Measurements from ENCODE around the gene ESRRG. TPM values are rescaled to one million over a fixed set of nuclear protein-coding genes. Genes with fewer than 3 reads are reported as not detected.
A peak's percentile ranks its signal among the peaks of the same experiment; 100 is the strongest.

The ESRRG gene
- total RNA-seq, 1 experiment from 2014 or later = 0.23 TPM

DNA sequence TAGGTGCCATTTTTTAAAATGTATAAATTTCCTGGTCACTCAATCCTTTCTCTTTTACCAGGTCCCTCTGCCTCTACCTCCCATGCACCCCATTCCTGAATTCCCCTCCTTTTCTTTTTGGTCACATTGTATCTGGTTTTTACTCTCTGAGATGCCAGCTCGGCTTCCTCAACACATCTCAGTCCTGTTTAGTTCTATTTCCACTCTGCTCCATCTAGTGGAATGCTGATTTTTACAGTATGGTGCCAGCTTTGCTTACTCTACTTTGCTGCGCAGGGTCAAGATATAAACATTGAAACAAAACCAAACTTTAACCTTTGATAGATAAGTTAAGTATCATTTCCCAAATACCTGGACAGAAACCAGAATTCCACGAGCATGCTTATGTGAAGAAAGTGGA, 96.0 kb downstream of the ESRRG start:
- no peak for DNase-seq (ENCODE audit: low read depth)

- DNase-seq (ENCODE audit: low read depth) = no peak
These were observed 96.7 kb downstream of the ESRRG start for GRCh38 chr1:216626394-216627067.

GRCh38 chr1:216621536-216621935, 101.7 kb downstream of the ESRRG start:
- DNase-seq (ENCODE audit: low read depth) = no peak

GRCh38 chr1:216617081-216617875, 106.0 kb downstream of the ESRRG start:
- no peak for DNase-seq (ENCODE audit: low read depth)

DNA sequence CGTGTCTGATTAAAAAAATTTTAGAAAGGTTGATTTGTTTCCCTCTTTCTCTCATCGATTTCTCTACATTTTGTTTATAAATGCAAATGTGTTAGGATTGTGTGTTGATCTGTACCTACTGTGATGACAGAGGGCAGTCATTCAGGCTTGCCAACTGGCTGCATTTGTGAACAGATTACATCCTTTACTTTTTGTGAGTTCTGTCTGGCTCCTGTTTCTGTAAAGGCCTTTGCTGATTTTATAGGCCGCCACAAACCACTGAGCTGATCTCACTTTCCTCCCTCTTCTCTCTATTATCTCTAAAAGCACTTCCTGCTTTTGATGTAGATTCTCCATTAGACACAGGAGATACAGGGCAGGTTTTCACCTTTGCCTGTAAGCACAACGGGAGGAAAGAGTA, 106.8 kb downstream of the ESRRG start:
- no peak for DNase-seq (ENCODE audit: low read depth)

GRCh38 chr1:216614011-216614934, 109.0 kb downstream of the ESRRG start:
- no peak for DNase-seq (ENCODE audit: low read depth)

GRCh38 chr1:216612291-216612690, 110.9 kb downstream of the ESRRG start:
- no peak for DNase-seq (ENCODE audit: low read depth)

- no peak for DNase-seq (ENCODE audit: low read depth)
These were observed 116.0 kb downstream of the ESRRG start for GRCh38 chr1:216607067-216607697.

GRCh38 chr1:216606047-216606637, 117.1 kb downstream of the ESRRG start:
- DNase-seq (ENCODE audit: low read depth) = no peak

- no peak for DNase-seq (ENCODE audit: low read depth)
These were observed 118.5 kb downstream of the ESRRG start for GRCh38 chr1:216604771-216605170.

- DNase-seq (ENCODE audit: low read depth) = peak; percentile 74
These were observed 122.3 kb downstream of the ESRRG start for GRCh38 chr1:216600730-216601609.

GRCh38 chr1:216599851-216600250, 123.4 kb downstream of the ESRRG start:
- no peak for DNase-seq (ENCODE audit: low read depth)

- no peak for DNase-seq (ENCODE audit: low read depth)
These were observed 124.8 kb downstream of the ESRRG start for GRCh38 chr1:216598448-216598847.

DNA sequence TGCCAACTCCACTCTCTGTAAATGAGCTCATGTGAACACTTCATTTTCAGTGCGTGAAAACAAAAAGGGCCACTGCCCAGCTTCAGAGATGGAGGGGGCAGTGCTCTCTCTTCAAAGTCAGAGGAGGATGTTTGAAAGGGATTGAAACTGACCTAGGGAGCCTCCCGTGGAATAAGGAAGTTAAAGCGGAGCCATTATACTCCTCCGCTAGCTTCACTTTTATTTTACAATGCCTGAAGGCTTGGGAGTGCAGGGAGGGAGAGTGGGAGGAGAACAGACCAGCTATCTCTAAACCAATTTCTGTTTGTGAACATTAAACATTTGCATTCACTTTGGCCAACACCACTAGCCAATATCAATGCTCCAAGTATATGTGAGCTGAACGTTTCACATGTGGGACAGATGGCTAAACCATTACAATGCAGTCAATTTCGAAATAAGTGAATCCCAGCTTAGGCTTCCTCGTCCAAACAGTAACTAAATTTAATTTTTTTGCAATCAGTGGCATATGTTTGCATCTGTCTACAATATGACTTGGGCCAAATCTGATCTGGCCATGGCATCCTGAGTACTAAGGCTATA, 126.9 kb downstream of the ESRRG start:
- no peak for DNase-seq (ENCODE audit: low read depth)

DNA sequence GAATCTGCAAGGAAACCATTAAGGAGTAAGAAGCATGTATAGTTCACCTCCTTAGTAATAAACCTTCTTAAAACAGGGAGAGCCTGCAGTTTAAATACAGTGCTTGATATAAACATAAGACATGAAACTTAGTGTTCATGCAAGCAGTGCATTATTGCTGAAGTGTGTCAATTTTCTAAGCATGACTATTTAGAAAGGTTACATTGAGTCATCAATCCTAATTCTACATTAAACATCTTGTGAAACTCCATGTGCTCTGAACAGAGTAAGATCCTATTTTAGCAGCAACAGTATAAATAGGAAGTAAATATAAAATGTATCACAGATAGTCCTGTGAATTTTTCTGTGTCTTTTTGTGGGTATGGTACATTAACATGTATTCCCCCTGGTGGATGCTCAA, 135.5 kb downstream of the ESRRG start:
- no peak for DNase-seq (ENCODE audit: low read depth)

- DNase-seq (ENCODE audit: low read depth) = no peak
These were observed 141.1 kb downstream of the ESRRG start for GRCh38 chr1:216582151-216582550.

GRCh38 chr1:216580538-216581057, 142.6 kb downstream of the ESRRG start:
- no peak for DNase-seq (ENCODE audit: low read depth)

GRCh38 chr1:216576234-216576937, 146.8 kb downstream of the ESRRG start:
- DNase-seq (ENCODE audit: low read depth) = no peak
